ENCODE measurements around the gene SCFD2. TPM values are rescaled to one million over a fixed set of nuclear protein-coding genes. Genes with fewer than 3 reads are reported as not detected.

The SCFD2 gene
- polyA plus RNA-seq, 1 donor from 2014 or later, result 5.0 TPM

DNA sequence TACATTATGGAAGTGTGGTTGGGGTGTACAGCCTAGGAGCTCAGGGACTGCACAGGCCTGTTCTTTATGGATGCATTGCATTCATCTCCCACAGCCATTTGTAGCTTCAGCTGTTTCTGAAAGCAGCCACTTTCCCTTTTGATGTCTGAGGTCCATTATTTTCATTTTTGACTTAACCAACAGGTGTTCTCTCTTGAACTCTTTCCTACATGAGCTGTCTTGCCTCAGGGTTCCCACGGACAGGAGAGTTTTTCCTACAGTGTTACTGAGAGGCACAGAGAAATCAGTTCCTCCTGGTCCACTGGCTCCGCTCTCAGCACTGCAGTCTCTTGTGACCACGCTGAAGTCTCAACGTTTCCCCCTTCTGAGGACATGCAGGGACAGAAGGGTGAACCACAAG lies 416.5 kb downstream of the SCFD2 start:
- Histone ChIP-seq H3F3A (ENCODE audit: insufficient read depth, low read length, poor library complexity, severe bottlenecking) (no peaks in the 10 kb centered on the region), H2AFZ (ENCODE audit: low read depth, low read length) (no peak overlapping the region), H3K9ac (ENCODE audit: low read length) (no peak overlapping the region), H3K79me2 (replicated peaks; ENCODE audit: insufficient read depth, low read length) (no peaks in the 10 kb centered on the region), H3K27ac (ENCODE audit: low read length) (no peak overlapping the region), H3K36me3 (ENCODE audit: insufficient read depth, low read length) (no peaks in the 10 kb centered on the region), H3K9me3 (ENCODE audit: low read length) (no peaks in the 10 kb centered on the region), H3K9me2 (ENCODE audit: insufficient read depth, low read length) (no peaks in the 10 kb centered on the region), H4K20me1 (ENCODE audit: insufficient read depth) (no peaks in the 10 kb centered on the region), H3K4me3 (ENCODE audit: low read length) (no peak overlapping the region), H3K27me3 (ENCODE audit: insufficient read depth, low read depth, low read length) (no peaks in the 10 kb centered on the region), H3K4me2 (ENCODE audit: low read length) (no peak overlapping the region)
- TF ChIP-seq POLR2AphosphoS5 (IDR thresholded peaks at IDR 0.05), result no peak
- TF ChIP-seq RAD21 (conservative IDR thresholded peaks at IDR 0.05), result no peak
- no peak for TF ChIP-seq SMC3 (conservative IDR thresholded peaks at IDR 0.05; ENCODE audit: poor library complexity)
- no peak for TF ChIP-seq EP300 (conservative IDR thresholded peaks at IDR 0.05; ENCODE audit: poor library complexity, severe bottlenecking)

DNA sequence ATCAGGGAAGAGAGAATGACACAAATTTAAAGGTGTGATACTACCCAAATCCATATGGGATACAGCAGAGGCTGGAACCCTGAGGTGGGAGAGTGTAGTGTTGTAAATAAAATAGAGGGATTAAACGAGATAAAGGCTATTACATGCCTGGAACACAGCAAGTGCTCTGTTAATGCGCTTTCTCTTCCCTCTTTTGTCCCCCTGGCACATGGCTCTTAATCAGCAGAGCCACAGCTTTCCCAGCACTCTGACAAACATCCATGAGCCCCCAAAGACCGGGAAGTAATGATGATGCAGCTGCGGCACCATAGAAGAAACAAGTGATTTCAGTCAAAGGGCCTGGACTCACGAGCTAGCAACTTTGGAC lies 417.8 kb downstream of the SCFD2 start:
- H3K4me3 ChIP-seq (ENCODE audit: low read length), result no peak overlapping the region
- no peaks in the 10 kb centered on the region for H3K27me3 ChIP-seq (ENCODE audit: insufficient read depth, low read depth, low read length)
- H3K4me2 ChIP-seq (ENCODE audit: low read length), result no peak overlapping the region
- no peaks in the 10 kb centered on the region for H3K9me3 ChIP-seq (ENCODE audit: low read length)
- no peaks in the 10 kb centered on the region for H3K9me2 ChIP-seq (ENCODE audit: insufficient read depth, low read length)
- no peaks in the 10 kb centered on the region for H3K36me3 ChIP-seq (ENCODE audit: insufficient read depth, low read length)
- no peak for TF ChIP-seq CTCF (IDR thresholded peaks at IDR 0.05; ENCODE audit: poor library complexity, severe bottlenecking)
- no peak for TF ChIP-seq MXI1 (conservative IDR thresholded peaks at IDR 0.05; ENCODE audit: poor library complexity, severe bottlenecking)
- no peak for TF ChIP-seq EP300 (conservative IDR thresholded peaks at IDR 0.05; ENCODE audit: poor library complexity, severe bottlenecking)
- TF ChIP-seq POLR2AphosphoS5 (IDR thresholded peaks at IDR 0.05), result no peak
- TF ChIP-seq EZH2 (IDR thresholded peaks at IDR 0.05; ENCODE audit: borderline replicate concordance, insufficient read depth, low read length, poor library complexity, severe bottlenecking), result no peak
- H4K20me1 ChIP-seq (ENCODE audit: insufficient read depth), result no peaks in the 10 kb centered on the region
- no peaks in the 10 kb centered on the region for H3F3A ChIP-seq (ENCODE audit: insufficient read depth, low read length, poor library complexity, severe bottlenecking)
- no peak overlapping the region for H3K9ac ChIP-seq (ENCODE audit: low read length)
- no peak overlapping the region for H3K27ac ChIP-seq (ENCODE audit: low read length)
- no peak overlapping the region for H2AFZ ChIP-seq (ENCODE audit: low read depth, low read length)
- no peaks in the 10 kb centered on the region for H3K79me2 ChIP-seq (replicated peaks; ENCODE audit: insufficient read depth, low read length)

- Histone ChIP-seq H3K36me3 (ENCODE audit: insufficient read depth, low read length) (no peaks in the 10 kb centered on the region), H3K27ac (ENCODE audit: low read length) (peak overlapping the region; percentile 51), H2AFZ (ENCODE audit: low read depth, low read length) (no peak overlapping the region), H3K4me3 (ENCODE audit: low read length) (peak overlapping the region; percentile 42), H3K27me3 (ENCODE audit: insufficient read depth, low read depth, low read length) (no peaks in the 10 kb centered on the region), H3K9me2 (ENCODE audit: insufficient read depth, low read length) (no peaks in the 10 kb centered on the region), H3K9ac (ENCODE audit: low read length) (peak overlapping the region; percentile 8), H4K20me1 (ENCODE audit: insufficient read depth) (no peaks in the 10 kb centered on the region), H3K9me3 (ENCODE audit: low read length) (no peaks in the 10 kb centered on the region), H3F3A (ENCODE audit: insufficient read depth, low read length, poor library complexity, severe bottlenecking) (no peaks in the 10 kb centered on the region), H3K79me2 (replicated peaks; ENCODE audit: insufficient read depth, low read length) (no peaks in the 10 kb centered on the region), H3K4me2 (ENCODE audit: low read length) (peak overlapping the region; percentile 13)
- TF ChIP-seq TAF1 (IDR thresholded peaks at IDR 0.05; ENCODE audit: low read depth) (no peak), POLR2AphosphoS5 (IDR thresholded peaks at IDR 0.05) (no peak), EZH2 (IDR thresholded peaks at IDR 0.05; ENCODE audit: borderline replicate concordance, insufficient read depth, low read length, poor library complexity, severe bottlenecking) (no peak), SMC3 (conservative IDR thresholded peaks at IDR 0.05; ENCODE audit: poor library complexity) (no peak), CTCF (IDR thresholded peaks at IDR 0.05; ENCODE audit: poor library complexity, severe bottlenecking) (no peak), REST (IDR thresholded peaks at IDR 0.05; ENCODE audit: borderline replicate concordance) (no peak), MXI1 (conservative IDR thresholded peaks at IDR 0.05; ENCODE audit: poor library complexity, severe bottlenecking) (no peak), EP300 (conservative IDR thresholded peaks at IDR 0.05; ENCODE audit: poor library complexity, severe bottlenecking) (no peak), RAD21 (conservative IDR thresholded peaks at IDR 0.05) (no peak)
Observed at GRCh38 chr4:52947401-52948056, 418.3 kb downstream of the SCFD2 start.
